Neuronal stem cell (in vitro differentiated cells): ENCODE measurements around the gene RBCK1. TPM values are rescaled to one million over a fixed set of nuclear protein-coding genes. Genes with fewer than 3 reads are reported as not detected.

ENCODE experiments used
- DNase-seq: peaks from one replicate; pipeline ENCODE4 v3.0.0-alpha.2; 2013; ENCODE audit warnings: low spot score
- H2AFZ ChIP-seq: one replicate; pipeline ENCODE4 v1.6.1; 2013; ENCODE audit warnings: mild to moderate bottlenecking, low read length, inconsistent platforms
- H2AK5ac ChIP-seq: 2 replicates; pipeline ENCODE4 v1.6.1; 2013; ENCODE audit warnings: low read depth, mild to moderate bottlenecking, inconsistent platforms, low read length, moderate library complexity, mixed read lengths
- H2BK120ac ChIP-seq: 2 replicates; pipeline ENCODE4 v1.6.1; 2013; ENCODE audit warnings: low read depth, mild to moderate bottlenecking, inconsistent platforms, low read length, moderate library complexity, mixed read lengths
- H2BK12ac ChIP-seq: one replicate; pipeline ENCODE4 v1.6.1; 2013; ENCODE audit warnings: low read length, inconsistent platforms
- H2BK15ac ChIP-seq: 2 replicates; pipeline ENCODE4 v1.6.1; 2013; ENCODE audit warnings: mild to moderate bottlenecking, low read length, inconsistent platforms, mixed read lengths
- H2BK5ac ChIP-seq: one replicate; pipeline ENCODE4 v1.6.1; 2013; ENCODE audit warnings: inconsistent platforms, mild to moderate bottlenecking, low read length, moderate library complexity
- H3K14ac ChIP-seq: one replicate; pipeline ENCODE4 v1.6.1; 2013; ENCODE audit warnings: low read length, inconsistent platforms
- H3K18ac ChIP-seq: 2 replicates; pipeline ENCODE4 v1.6.1; 2013; ENCODE audit warnings: low read length, inconsistent platforms
- H3K23ac ChIP-seq: 2 replicates; pipeline ENCODE4 v1.6.1; 2013; ENCODE audit warnings: low read depth, mild to moderate bottlenecking, mixed read lengths, low read length, inconsistent platforms; ENCODE audit not compliant: poor library complexity
- H3K27ac ChIP-seq: replicated peaks from 3 replicates; pipeline ENCODE4 v1.5.1; 2013; ENCODE audit warnings: low read length, inconsistent platforms
- H3K27me3 ChIP-seq, 3 experiments: 2 replicates each; pipeline ENCODE4 v1.6.1; 2013; ENCODE audit warnings: low read length in 3 of 3, mild to moderate bottlenecking in 2 of 3, inconsistent platforms in 1 of 3, low read depth in 1 of 3, mixed read lengths in 1 of 3, moderate library complexity in 1 of 3; ENCODE audit not compliant: control insufficient read depth in 3 of 3, insufficient read depth in 3 of 3
- H3K36me3 ChIP-seq, 2 donors: replicated peaks in 1 of 2; 2 replicates each; pipeline ENCODE4 v1.6.1; 2013; ENCODE audit warnings: low read length in 2 of 2; ENCODE audit not compliant: control insufficient read depth in 2 of 2, insufficient read depth in 2 of 2
- H3K4ac ChIP-seq: 2 replicates; pipeline ENCODE4 v1.6.1; 2013; ENCODE audit warnings: inconsistent platforms, mild to moderate bottlenecking, low read length, moderate library complexity
- H3K4me1 ChIP-seq, 2 donors: 1 replicate in 1 of 2; 2 replicates in 1 of 2; pipeline ENCODE4 v1.6.1; 2013; ENCODE audit warnings: low read length in 2 of 2, low read depth in 1 of 2; ENCODE audit not compliant: control insufficient read depth in 2 of 2, insufficient read depth in 1 of 2
- H3K4me2 ChIP-seq: one replicate; pipeline ENCODE4 v1.6.1; 2013; ENCODE audit warnings: mild to moderate bottlenecking, low read length, inconsistent platforms; ENCODE audit not compliant: insufficient read depth, poor library complexity, severe bottlenecking
- H3K4me3 ChIP-seq, 2 donors: 2 replicates each; pipeline ENCODE4 v1.5.1; 2013; ENCODE audit warnings: low read length in 2 of 2, mild to moderate bottlenecking in 2 of 2, inconsistent platforms in 1 of 2, moderate library complexity in 1 of 2
- H3K79me1 ChIP-seq: one replicate; pipeline ENCODE4 v1.6.1; 2013; ENCODE audit warnings: low read depth, mild to moderate bottlenecking, inconsistent platforms, low read length, moderate library complexity
- H3K9ac ChIP-seq: one replicate; pipeline ENCODE4 v1.6.1; 2013; ENCODE audit warnings: mild to moderate bottlenecking, low read depth, low read length, inconsistent platforms; ENCODE audit not compliant: poor library complexity
- H3K9me3 ChIP-seq, 2 donors: replicated peaks in 1 of 2; 2 replicates each; pipeline versions ENCODE3 to v1.6.1; 2013; ENCODE audit warnings: low read length in 2 of 2, mild to moderate bottlenecking in 2 of 2, inconsistent platforms in 1 of 2, low read depth in 1 of 2, mixed read lengths in 1 of 2, moderate library complexity in 1 of 2; ENCODE audit not compliant: control insufficient read depth in 2 of 2, insufficient read depth in 1 of 2
- H4K8ac ChIP-seq: one replicate; pipeline ENCODE4 v1.6.1; 2013; ENCODE audit warnings: low read depth, mild to moderate bottlenecking, inconsistent platforms, low read length, moderate library complexity
- H4K91ac ChIP-seq: one replicate; pipeline ENCODE4 v1.6.1; 2013; ENCODE audit warnings: low read length, low read depth, mild to moderate bottlenecking, inconsistent platforms; ENCODE audit not compliant: poor library complexity
- WGBS, 2 donors: extraction: QIAGEN DNeasy Blood & Tissue Kit; methylation state at CpG; one replicate each; pipeline ENCODE4 v1.1.7; 2013; ENCODE audit warnings: missing lambda C conversion rate in 2 of 2, mixed read lengths in 1 of 2; ENCODE audit not compliant: insufficient read length in 2 of 2, insufficient replicate concordance in 1 of 2; ENCODE audit errors: extremely low coverage in 2 of 2; 5-methylcytosine and 5-hydroxymethylcytosine counted together
- small RNA-seq: library from polyadenylated mRNA; stranded (forward); fragments of <200 nt; extraction: miRNeasy Mini kit (QIAGEN cat#:217004); gene quantifications from one replicate; pipeline ENCODE3, GENCODE V24; 2013; ENCODE audit not compliant: insufficient read depth

Gene RBCK1

DNA sequence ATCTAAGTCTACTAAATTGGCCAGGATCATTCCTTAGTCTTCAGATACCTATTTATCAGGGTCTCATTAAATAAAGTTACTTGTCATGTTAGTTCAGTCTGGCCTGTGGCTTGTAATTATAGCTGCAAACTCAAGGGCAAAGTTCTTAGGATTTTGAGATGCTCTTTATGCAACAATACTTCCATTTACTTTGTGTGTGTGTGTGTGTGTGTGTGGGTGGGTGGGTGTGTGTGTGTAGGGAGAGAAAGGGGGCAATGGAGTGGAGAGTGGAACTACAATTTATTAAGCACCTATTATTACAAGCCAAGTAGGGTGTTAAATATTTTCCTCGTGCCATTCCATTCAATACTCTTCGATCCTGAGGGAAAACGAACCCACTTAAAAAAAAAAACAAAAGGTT lies 71.9 kb downstream of the RBCK1 start:
- Histone ChIP-seq H3K36me3 (peaks cover 37 to 96% of the 10 kb centered on the region in 2 donors), H4K8ac (no peak overlapping the region), H2BK12ac (no peak overlapping the region), H2BK5ac (no peak overlapping the region), H2BK15ac (no peak overlapping the region), H3K14ac (no peak overlapping the region), H3K9me3 (no peaks in the 10 kb centered on the region), H3K9ac (no peak overlapping the region), H3K4me1 (no peaks in the 10 kb centered on the region), H3K27me3 (no peaks in the 10 kb centered on the region), H2AFZ (no peak overlapping the region), H3K79me1 (no peaks in the 10 kb centered on the region), H2BK120ac (no peak overlapping the region), H3K27ac (no peak overlapping the region), H3K4me2 (no peak overlapping the region), H3K18ac (no peak overlapping the region), H2AK5ac (no peak overlapping the region), H3K23ac (no peak overlapping the region), H3K4ac (no peak overlapping the region), H4K91ac (no peak overlapping the region), H3K4me3 (no peak overlapping the region)
- WGBS, 2 donors = no CpG with 5 or more reads among the region's 3 CpGs
- DNase-seq = no peak

DNA sequence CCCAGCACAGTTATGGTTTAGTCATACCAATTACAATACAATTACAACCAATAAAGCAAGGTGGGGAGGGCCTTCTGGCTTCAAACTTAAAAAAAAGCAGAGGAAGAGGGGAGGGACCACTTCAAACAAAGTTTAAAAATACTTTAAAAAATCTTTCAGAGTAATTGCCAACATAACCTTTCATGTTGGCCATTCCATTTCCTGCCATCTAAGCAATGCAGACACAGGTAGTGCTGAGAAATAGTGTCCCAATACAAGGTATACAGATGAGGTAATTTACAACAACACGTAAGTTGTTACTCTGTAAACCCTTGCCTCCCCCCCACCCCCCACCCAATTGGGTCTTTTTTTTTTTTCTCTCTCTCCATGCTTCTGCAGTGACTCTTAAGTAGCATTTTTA lies 73.1 kb downstream of the RBCK1 start:
- Histone ChIP-seq H2AFZ (no peak overlapping the region), H2BK120ac (no peak overlapping the region), H3K18ac (no peak overlapping the region), H3K27ac (no peak overlapping the region), H3K9ac (no peak overlapping the region), H2BK5ac (no peak overlapping the region), H2BK12ac (no peak overlapping the region), H3K36me3 (peaks cover 39 to 96% of the 10 kb centered on the region in 2 donors), H4K8ac (no peak overlapping the region), H3K27me3 (no peaks in the 10 kb centered on the region), H2AK5ac (no peak overlapping the region), H2BK15ac (no peak overlapping the region), H3K4me3 (no peak overlapping the region), H3K14ac (no peak overlapping the region), H3K4me1 (no peaks in the 10 kb centered on the region), H3K79me1 (no peaks in the 10 kb centered on the region), H4K91ac (no peak overlapping the region), H3K23ac (no peak overlapping the region), H3K4me2 (no peak overlapping the region), H3K4ac (no peak overlapping the region), H3K9me3 (no peaks in the 10 kb centered on the region)
- no CpG with 5 or more reads among the region's 1 CpG for WGBS, 2 donors
- no peak for DNase-seq

Small RNAs within 50 kb of the gene (small RNA-seq; reads per million reads assigned to genes)
- not detected for gene RF00019
